Cardiac muscle cell (in vitro differentiated cells and primary cell): ENCODE measurements around the gene ZNF419. TPM values are rescaled to one million over a fixed set of nuclear protein-coding genes. Genes with fewer than 3 reads are reported as not detected.
A peak's percentile ranks its signal among the peaks of the same experiment; 100 is the strongest.
"Not testable (repeated sequence)": the region's sequence is repeated elsewhere in the genome, so short reads cannot be mapped to it uniquely, and the experiment has no call there.

Source experiments
- DNase-seq, 2 donors: peaks; one replicate each; pipeline versions ENCODE4 v3.0.0 to v3.0.0-alpha.2; 2010 to 2017; ENCODE audit warnings: low read depth in 1 of 2, low spot score in 1 of 2
- H3K27ac ChIP-seq: fragments of 200-600 bp; sonication (generic); 2 replicates; pipeline ENCODE4 v1.5.1; 2016
- H3K27me3 ChIP-seq: fragments of 200-600 bp; sonication (generic); 2 replicates; pipeline ENCODE4 v1.6.0; 2016; ENCODE audit warnings: control low read depth
- H3K36me3 ChIP-seq: fragments of 200-600 bp; sonication (generic); 2 replicates; pipeline ENCODE4 v1.5.1; 2016; ENCODE audit warnings: control low read depth
- H3K4me1 ChIP-seq: fragments of 200-600 bp; sonication (generic); 2 replicates; pipeline ENCODE4 v1.8.1; 2017; ENCODE audit warnings: low read depth, mild to moderate bottlenecking, mixed run types
- H3K4me3 ChIP-seq: fragments of 200-600 bp; sonication (generic); 2 replicates; pipeline ENCODE4 v1.5.1; 2016; ENCODE audit warnings: mild to moderate bottlenecking
- H3K9me3 ChIP-seq: fragments of 200-600 bp; sonication (generic); 2 replicates; pipeline ENCODE4 v1.5.1; 2017; ENCODE audit warnings: low read depth, mild to moderate bottlenecking, control low read depth
- polyA plus RNA-seq: library from polyadenylated mRNA; unstranded; fragments of >200 nt; fragmentation: Nextera tagmentation; extraction: Ambion mirVana; gene quantifications from 2 replicates; pipeline ENCODE4 v1.2.1, GENCODE V29; 2016
- total RNA-seq: library from RNA; depleted of rRNA; stranded (reverse); fragments of >200 nt; gene quantifications from 2 replicates; pipeline ENCODE4 v1.2.3, GENCODE V29; 2016
- TF ChIP-seq, protein P1 (sequence below): IDR thresholded peaks from 2 replicates; pipeline ENCODE4 v1.5.1; 2012; ENCODE audit warnings: low read depth, mild to moderate bottlenecking, low read length

Gene ZNF419
- total and polyA plus RNA-seq, 2 experiments from 2014 or later = 15.8 to 36.2 TPM

GRCh38 chr19:57452307-57452706 lies 35.2 kb upstream of the ZNF419 start:
- H3K27me3 ChIP-seq = no peaks in the 10 kb centered on the region
- no peak for DNase-seq
- no peaks in the 10 kb centered on the region for H3K4me1 ChIP-seq
- TF ChIP-seq, protein P1, sequence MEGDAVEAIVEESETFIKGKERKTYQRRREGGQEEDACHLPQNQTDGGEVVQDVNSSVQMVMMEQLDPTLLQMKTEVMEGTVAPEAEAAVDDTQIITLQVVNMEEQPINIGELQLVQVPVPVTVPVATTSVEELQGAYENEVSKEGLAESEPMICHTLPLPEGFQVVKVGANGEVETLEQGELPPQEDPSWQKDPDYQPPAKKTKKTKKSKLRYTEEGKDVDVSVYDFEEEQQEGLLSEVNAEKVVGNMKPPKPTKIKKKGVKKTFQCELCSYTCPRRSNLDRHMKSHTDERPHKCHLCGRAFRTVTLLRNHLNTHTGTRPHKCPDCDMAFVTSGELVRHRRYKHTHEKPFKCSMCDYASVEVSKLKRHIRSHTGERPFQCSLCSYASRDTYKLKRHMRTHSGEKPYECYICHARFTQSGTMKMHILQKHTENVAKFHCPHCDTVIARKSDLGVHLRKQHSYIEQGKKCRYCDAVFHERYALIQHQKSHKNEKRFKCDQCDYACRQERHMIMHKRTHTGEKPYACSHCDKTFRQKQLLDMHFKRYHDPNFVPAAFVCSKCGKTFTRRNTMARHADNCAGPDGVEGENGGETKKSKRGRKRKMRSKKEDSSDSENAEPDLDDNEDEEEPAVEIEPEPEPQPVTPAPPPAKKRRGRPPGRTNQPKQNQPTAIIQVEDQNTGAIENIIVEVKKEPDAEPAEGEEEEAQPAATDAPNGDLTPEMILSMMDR = no peak
- no peaks in the 10 kb centered on the region for H3K9me3 ChIP-seq
- H3K27ac ChIP-seq = no peak overlapping the region
- peaks cover 4% of the 10 kb centered on the region for H3K36me3 ChIP-seq
- no peak overlapping the region for H3K4me3 ChIP-seq

DNA sequence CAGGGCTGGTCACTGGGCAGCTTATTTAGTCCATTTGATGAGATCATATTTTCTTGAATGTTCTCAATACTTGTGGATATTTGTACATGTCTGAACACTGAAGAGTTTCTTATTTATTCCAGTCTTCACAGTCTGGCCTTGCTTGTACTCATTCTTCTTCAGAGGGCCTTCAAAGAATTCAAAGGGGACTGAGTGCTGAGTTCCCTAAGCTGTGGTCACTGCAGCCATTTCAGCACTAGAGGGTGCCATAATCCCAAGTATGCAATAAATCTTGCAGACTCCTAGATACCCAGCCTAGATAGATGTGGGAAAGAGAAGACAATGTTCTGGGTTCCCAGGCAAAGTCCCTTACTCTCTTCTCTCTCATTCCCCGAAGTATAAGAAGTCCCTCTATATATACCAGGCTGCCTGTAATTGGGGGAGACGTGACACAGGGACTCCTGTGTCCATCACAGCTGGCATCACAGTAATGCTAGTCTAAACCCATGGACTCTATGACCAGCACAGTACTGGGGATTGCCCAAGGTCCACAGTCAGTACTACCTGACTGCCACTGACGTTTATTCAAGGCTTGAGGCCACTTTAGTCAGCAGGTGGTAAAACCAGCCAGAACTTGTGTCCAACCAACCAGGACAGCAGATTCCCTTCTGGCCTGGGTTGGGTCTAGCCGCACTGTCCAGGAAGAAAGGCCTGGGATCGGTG lies 21.7 kb upstream of the ZNF419 start:
- no peaks in the 10 kb centered on the region for H3K36me3 ChIP-seq
- DNase-seq = peak in 1 of 2 donors; percentile 40
- TF ChIP-seq, protein P1 = peak; percentile 42
- H3K4me1 ChIP-seq = no peaks in the 10 kb centered on the region
- no peak overlapping the region for H3K4me3 ChIP-seq
- peaks cover 2% of the 10 kb centered on the region for H3K9me3 ChIP-seq
- H3K27ac ChIP-seq = no peak overlapping the region
- no peaks in the 10 kb centered on the region for H3K27me3 ChIP-seq

GRCh38 chr19:57466489-57466888 lies 21.1 kb upstream of the ZNF419 start:
- H3K4me3 ChIP-seq = no peak overlapping the region
- H3K4me1 ChIP-seq = no peaks in the 10 kb centered on the region
- DNase-seq = no peak
- H3K27me3 ChIP-seq = no peaks in the 10 kb centered on the region
- H3K27ac ChIP-seq = no peak overlapping the region
- H3K9me3 ChIP-seq = peaks cover 5% of the 10 kb centered on the region
- no peaks in the 10 kb centered on the region for H3K36me3 ChIP-seq
- TF ChIP-seq, protein P1 = no peak

GRCh38 chr19:57473646-57474045 lies 13.9 kb upstream of the ZNF419 start:
- H3K9me3 ChIP-seq = peaks cover 19% of the 10 kb centered on the region
- peak in 1 of 2 donors; percentile 10 for DNase-seq
- no peak overlapping the region for H3K27ac ChIP-seq
- TF ChIP-seq, protein P1 = no peak
- peaks cover 23% of the 10 kb centered on the region for H3K36me3 ChIP-seq
- H3K4me3 ChIP-seq = no peak overlapping the region
- H3K4me1 ChIP-seq = no peaks in the 10 kb centered on the region
- H3K27me3 ChIP-seq = no peaks in the 10 kb centered on the region

DNA sequence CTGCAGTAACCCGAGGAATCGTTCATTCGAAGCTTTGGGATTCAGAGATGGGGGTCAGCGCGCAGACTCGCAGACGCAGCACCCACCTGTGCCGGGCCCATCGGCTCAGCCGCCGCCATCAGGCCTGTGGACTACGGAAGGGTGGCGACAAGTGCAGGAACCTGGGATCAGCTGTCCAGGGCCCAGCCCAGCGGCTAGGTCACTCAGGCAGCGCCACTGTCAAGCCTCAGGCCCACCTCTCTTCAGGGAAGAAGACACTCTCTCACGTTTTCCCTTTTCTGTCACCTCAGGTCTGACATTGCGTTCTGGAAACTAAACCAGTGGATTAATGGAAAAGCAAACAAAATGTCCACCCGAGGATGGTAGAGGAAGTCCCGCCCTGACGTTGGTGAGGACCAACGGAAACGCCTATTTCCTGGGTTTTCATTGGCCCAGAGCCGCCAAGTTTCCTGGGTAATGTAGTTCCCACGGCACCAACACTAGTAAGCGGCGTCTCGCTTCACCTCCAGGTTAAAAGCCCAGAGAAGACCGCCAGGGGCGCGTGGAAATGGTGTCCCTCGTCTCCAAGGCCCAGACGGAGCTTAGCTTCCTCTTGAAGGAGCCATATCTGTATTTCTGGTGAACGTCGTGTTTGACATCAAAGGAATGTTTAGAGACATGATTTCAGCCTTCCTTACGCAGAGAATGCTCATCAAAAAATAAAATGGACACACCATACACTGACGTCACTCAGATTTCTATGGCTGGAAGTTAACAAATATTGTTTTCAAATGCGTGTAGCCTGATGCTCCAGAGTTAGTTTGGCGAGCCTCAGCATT lies 10.2 kb upstream of the ZNF419 start, which contains the start of gene ZNF772:
ZNF772 (minus strand) TSS at position 376 of the 818 bp plus-strand sequence; CDS start at position 119, 257 bp downstream.
- no peaks in the 10 kb centered on the region for H3K4me1 ChIP-seq
- peaks cover 23% of the 10 kb centered on the region for H3K36me3 ChIP-seq
- peak within 1 kb of the TSS; percentile 86 for H3K27ac ChIP-seq
- TF ChIP-seq, protein P1 = peak; percentile 77
- DNase-seq = peak; percentile 96 to 97
- no peaks in the 10 kb centered on the region for H3K27me3 ChIP-seq
- H3K4me3 ChIP-seq = peak within 1 kb of the TSS; percentile 64
- H3K9me3 ChIP-seq = peaks cover 8% of the 10 kb centered on the region

DNA sequence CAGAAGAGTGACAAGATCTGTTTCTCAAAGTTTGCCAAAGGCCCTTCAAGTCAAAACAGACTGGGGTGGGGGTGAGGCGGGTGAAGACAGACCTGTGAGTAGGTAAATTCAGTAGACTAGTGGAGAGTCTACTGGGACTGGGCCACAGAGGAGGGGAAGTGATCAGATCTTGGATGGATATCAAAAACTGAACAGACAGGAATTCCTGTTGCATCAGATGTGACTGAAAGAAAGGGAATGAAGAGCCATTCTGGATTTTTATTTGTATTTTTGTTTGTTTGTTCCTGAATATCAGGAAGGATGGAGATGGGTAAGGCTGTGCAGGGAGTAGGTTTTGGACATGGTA lies 722 bp downstream of the ZNF419 start:
- H3K4me1 ChIP-seq, H3K4me3 ChIP-seq: not testable (repeated sequence)
- DNase-seq = peak in 1 of 2 donors; percentile 48

GRCh38 chr19:57499332-57499679 lies 11.8 kb downstream of the ZNF419 start:
- H3K4me1 ChIP-seq, H3K27me3 ChIP-seq, H3K9me3 ChIP-seq, H3K36me3 ChIP-seq, H3K27ac ChIP-seq, DNase-seq, H3K4me3 ChIP-seq: not testable (repeated sequence)

More for the DNA sequence above, 722 bp downstream of the ZNF419 start:
- not testable (repeated sequence) for H3K27ac ChIP-seq, H3K27me3 ChIP-seq, H3K9me3 ChIP-seq, H3K36me3 ChIP-seq

- Histone ChIP-seq H3K27ac (peak within 1 kb of the TSS; percentile 78), H3K4me3 (peak within 1 kb of the TSS; percentile 54)
- H3K4me1 ChIP-seq, H3K36me3 ChIP-seq, H3K27me3 ChIP-seq, H3K9me3 ChIP-seq: not testable (repeated sequence)
- DNase-seq = peak; percentile 97 to 98
These were observed 12.3 kb downstream of the ZNF419 start, which contains the start of gene ZNF773 for GRCh38 chr19:57499680-57500395. Gene ZNF773 (plus strand): TSS chr19:57499938. CDS start chr19:57500081, 143 bp downstream.
